ENCODE results near the gene TOP1. TPM values are rescaled to one million over a fixed set of nuclear protein-coding genes. Genes with fewer than 3 reads are reported as not detected.

Gene TOP1
- total RNA-seq, 1 experiment from 2014 or later, result 144 TPM

DNA sequence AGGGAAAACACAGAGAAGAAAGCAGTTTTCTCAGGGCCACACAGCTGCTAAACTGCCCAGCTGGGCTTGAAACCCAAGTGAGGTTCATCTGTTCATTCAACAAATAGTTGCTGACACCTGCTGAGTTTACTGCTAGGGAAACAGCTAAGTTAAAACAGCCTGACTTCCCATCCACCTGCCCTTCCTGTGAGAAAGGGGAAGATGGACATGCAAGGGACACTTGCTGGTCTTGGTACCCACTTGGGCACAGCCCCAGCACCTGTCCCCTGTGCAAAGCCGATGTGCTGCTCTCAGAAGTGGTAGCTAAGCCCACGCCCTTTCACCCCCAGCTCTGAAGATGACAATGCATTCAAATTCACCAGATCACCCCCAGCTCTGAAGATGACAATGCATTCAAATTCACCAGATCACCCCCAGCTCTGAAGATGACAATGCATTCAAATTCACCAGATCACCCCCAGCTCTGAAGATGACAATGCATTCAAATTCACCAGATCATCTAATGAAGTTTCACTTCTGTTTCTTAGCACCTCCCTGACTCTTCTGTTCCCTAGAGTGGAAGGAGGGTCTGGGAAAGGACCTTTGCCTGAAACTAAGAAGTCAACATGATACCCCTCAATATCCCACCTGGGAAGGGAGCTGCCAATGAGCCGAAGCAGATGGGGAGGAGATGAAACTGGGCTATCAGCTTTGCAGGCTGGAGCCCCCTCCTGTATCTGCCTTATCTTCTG is 46.0 kb upstream of the TOP1 start:
- H3K4me1 Mint-ChIP-seq (ENCODE audit: low read depth, unreplicated experiment), result peaks cover 6% of the 10 kb centered on the region
- no peak overlapping the region for H3K4me3 Mint-ChIP-seq (ENCODE audit: unreplicated experiment)
- no peaks in the 10 kb centered on the region for H3K36me3 Mint-ChIP-seq (ENCODE audit: insufficient read depth, unreplicated experiment)
- H3K27ac Mint-ChIP-seq (ENCODE audit: unreplicated experiment), result no peak overlapping the region
- no peaks in the 10 kb centered on the region for H3K36me3 ChIP-seq (ENCODE audit: control insufficient read depth, insufficient read depth, low read length)
- H3K27me3 ChIP-seq (replicated peaks; ENCODE audit: control insufficient read depth, insufficient read depth, low read length), result no peaks in the 10 kb centered on the region
- BruUV-seq (replicated peaks), result no TSS peak
- peaks cover 23% of the 10 kb centered on the region for H3K9me3 Mint-ChIP-seq (ENCODE audit: unreplicated experiment)
- CTCF ChIA-PET, result interaction anchor here (1.0 to 1.2 kb wide), 2 partner anchors 14 to 37 kb away, joined by 3 read pairs; no protein-coding TSS in a partner anchor
- POLR2A ChIA-PET, result no interaction called here
- no peaks in the 10 kb centered on the region for H3K27me3 Mint-ChIP-seq (ENCODE audit: insufficient read depth, unreplicated experiment)
- intact Hi-C loops (cut with micrococcal nuclease; ENCODE audit: unreplicated experiment), result no loop called here
- no peaks in the 10 kb centered on the region for H3K4me1 ChIP-seq
- no peak for DNase-seq
- H3K4me3 ChIP-seq (ENCODE audit: low read depth, low read length), result no peak overlapping the region
- TF ChIP-seq, protein P1, sequence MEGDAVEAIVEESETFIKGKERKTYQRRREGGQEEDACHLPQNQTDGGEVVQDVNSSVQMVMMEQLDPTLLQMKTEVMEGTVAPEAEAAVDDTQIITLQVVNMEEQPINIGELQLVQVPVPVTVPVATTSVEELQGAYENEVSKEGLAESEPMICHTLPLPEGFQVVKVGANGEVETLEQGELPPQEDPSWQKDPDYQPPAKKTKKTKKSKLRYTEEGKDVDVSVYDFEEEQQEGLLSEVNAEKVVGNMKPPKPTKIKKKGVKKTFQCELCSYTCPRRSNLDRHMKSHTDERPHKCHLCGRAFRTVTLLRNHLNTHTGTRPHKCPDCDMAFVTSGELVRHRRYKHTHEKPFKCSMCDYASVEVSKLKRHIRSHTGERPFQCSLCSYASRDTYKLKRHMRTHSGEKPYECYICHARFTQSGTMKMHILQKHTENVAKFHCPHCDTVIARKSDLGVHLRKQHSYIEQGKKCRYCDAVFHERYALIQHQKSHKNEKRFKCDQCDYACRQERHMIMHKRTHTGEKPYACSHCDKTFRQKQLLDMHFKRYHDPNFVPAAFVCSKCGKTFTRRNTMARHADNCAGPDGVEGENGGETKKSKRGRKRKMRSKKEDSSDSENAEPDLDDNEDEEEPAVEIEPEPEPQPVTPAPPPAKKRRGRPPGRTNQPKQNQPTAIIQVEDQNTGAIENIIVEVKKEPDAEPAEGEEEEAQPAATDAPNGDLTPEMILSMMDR (IDR thresholded peaks at IDR 0.05; ENCODE audit: insufficient read depth in 1 of 2, low read depth in 1 of 2, low read length in 1 of 2, severe bottlenecking in 1 of 2, unreplicated experiment in 1 of 2), result no peak
- peaks cover 9% of the 10 kb centered on the region for H3K9me3 ChIP-seq

DNA sequence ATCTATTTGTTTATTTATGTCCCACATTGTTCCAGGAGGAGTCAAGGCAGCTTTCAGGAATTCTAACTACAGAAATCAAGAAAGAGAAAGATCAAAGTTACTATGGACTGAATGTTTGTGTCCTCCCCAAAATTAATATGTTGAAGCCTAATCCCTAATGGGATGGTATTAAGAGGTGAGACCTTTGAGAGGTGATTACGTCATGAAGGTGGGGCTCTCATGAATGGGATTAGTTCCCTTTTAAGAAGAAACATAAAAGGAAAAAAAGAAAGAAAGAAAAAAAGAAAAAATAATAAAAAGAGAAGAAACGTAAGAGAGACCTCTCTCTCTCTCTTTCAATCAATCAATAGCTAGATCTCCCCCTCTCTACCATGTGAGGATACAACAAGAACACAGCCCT is 44.7 kb upstream of the TOP1 start:
- TF ChIP-seq, protein P1 (IDR thresholded peaks at IDR 0.05; ENCODE audit: insufficient read depth in 1 of 2, low read depth in 1 of 2, low read length in 1 of 2, severe bottlenecking in 1 of 2, unreplicated experiment in 1 of 2), result no peak
- Histone ChIP-seq H3K4me1 (no peaks in the 10 kb centered on the region), H3K9me3 (no peaks in the 10 kb centered on the region), H3K27me3 (replicated peaks; ENCODE audit: control insufficient read depth, insufficient read depth, low read length) (no peaks in the 10 kb centered on the region), H3K36me3 (ENCODE audit: control insufficient read depth, insufficient read depth, low read length) (no peaks in the 10 kb centered on the region), H3K4me3 (ENCODE audit: low read depth, low read length) (no peak overlapping the region)
- ChIA-PET CTCF (interaction anchor here (1.2 kb wide), 2 partner anchors 15 to 248 kb away, joined by 3 read pairs; no protein-coding TSS in a partner anchor), POLR2A (no interaction called here)
- no peaks in the 10 kb centered on the region for H3K27me3 Mint-ChIP-seq (ENCODE audit: insufficient read depth, unreplicated experiment)
- H3K36me3 Mint-ChIP-seq (ENCODE audit: insufficient read depth, unreplicated experiment), result no peaks in the 10 kb centered on the region
- peaks cover 10% of the 10 kb centered on the region for H3K9me3 Mint-ChIP-seq (ENCODE audit: unreplicated experiment)
- H3K27ac Mint-ChIP-seq (ENCODE audit: unreplicated experiment), result no peak overlapping the region
- no peak overlapping the region for H3K4me3 Mint-ChIP-seq (ENCODE audit: unreplicated experiment)
- peaks cover 6% of the 10 kb centered on the region for H3K4me1 Mint-ChIP-seq (ENCODE audit: low read depth, unreplicated experiment)
- intact Hi-C loops (cut with micrococcal nuclease; ENCODE audit: unreplicated experiment), result no loop called here
- BruUV-seq (replicated peaks), result no TSS peak
- no peak for DNase-seq

DNA sequence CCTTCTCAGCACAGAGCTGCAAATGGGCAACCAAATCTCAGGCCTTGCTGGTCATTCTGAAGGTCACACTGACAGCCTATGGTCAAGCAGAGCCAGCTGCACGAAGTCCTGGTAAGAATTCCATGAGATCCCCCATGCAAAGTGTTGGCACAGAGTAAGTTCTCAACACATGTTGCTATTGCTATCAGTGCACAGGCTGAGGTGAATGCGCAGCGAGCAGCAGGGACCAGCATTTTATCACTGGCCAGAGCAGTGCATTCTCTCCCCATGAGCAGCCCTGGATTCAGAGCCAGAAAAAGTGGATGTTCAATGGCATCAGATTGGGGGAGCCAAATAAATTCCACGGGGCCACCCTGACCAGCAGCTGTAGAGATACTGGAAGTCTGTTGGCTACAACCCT is 44.1 kb upstream of the TOP1 start:
- Histone ChIP-seq H3K27me3 (replicated peaks; ENCODE audit: control insufficient read depth, insufficient read depth, low read length) (no peaks in the 10 kb centered on the region), H3K9me3 (no peaks in the 10 kb centered on the region), H3K4me3 (ENCODE audit: low read depth, low read length) (no peak overlapping the region), H3K36me3 (ENCODE audit: control insufficient read depth, insufficient read depth, low read length) (no peaks in the 10 kb centered on the region), H3K4me1 (no peaks in the 10 kb centered on the region)
- intact Hi-C loops (cut with micrococcal nuclease; ENCODE audit: unreplicated experiment), result no loop called here
- DNase-seq, result no peak
- TF ChIP-seq, protein P1 (IDR thresholded peaks at IDR 0.05; ENCODE audit: insufficient read depth in 1 of 2, low read depth in 1 of 2, low read length in 1 of 2, severe bottlenecking in 1 of 2, unreplicated experiment in 1 of 2), result no peak
- ChIA-PET CTCF (interaction anchor here (0.9 to 1.9 kb wide), 4 partner anchors 22 to 247 kb away, joined by 3 to 8 read pairs (median 4); no protein-coding TSS in a partner anchor), POLR2A (no interaction called here)
- Mint-ChIP-seq H3K36me3 (ENCODE audit: insufficient read depth, unreplicated experiment) (no peaks in the 10 kb centered on the region), H3K27me3 (ENCODE audit: insufficient read depth, unreplicated experiment) (no peaks in the 10 kb centered on the region), H3K4me1 (ENCODE audit: low read depth, unreplicated experiment) (peaks cover 6% of the 10 kb centered on the region), H3K27ac (ENCODE audit: unreplicated experiment) (no peak overlapping the region), H3K9me3 (ENCODE audit: unreplicated experiment) (peaks cover 10% of the 10 kb centered on the region), H3K4me3 (ENCODE audit: unreplicated experiment) (no peak overlapping the region)
- no TSS peak for BruUV-seq (replicated peaks)
